GM23248 (cell line): Measurements from ENCODE around the gene R3HDM4. TPM values are rescaled to one million over a fixed set of nuclear protein-coding genes. Genes with fewer than 3 reads are reported as not detected.
A peak's percentile ranks its signal among the peaks of the same experiment; 100 is the strongest.

Experiments
- DNase-seq: peaks from one replicate; pipeline ENCODE4 v3.0.0-alpha.2; 2015
- H2AFZ ChIP-seq: fragments of 200-600 bp; sonication (generic); 2 replicates; pipeline ENCODE4 v1.6.1; 2016; ENCODE audit warnings: antibody characterized with exemption
- H3F3A ChIP-seq: fragments of 200-600 bp; sonication (generic); 2 replicates; pipeline ENCODE4 v1.6.1; 2016; ENCODE audit warnings: mild to moderate bottlenecking, antibody characterized with exemption, mixed run types; ENCODE audit not compliant: insufficient read depth
- H3K27ac ChIP-seq: fragments of 200-600 bp; sonication (generic); 2 replicates; pipeline ENCODE4 v1.5.1; 2016; ENCODE audit warnings: mild to moderate bottlenecking
- H3K27me3 ChIP-seq: fragments of 200-600 bp; sonication (generic); replicated peaks from 2 replicates; pipeline ENCODE4 v1.6.1; 2016; ENCODE audit warnings: mild to moderate bottlenecking; ENCODE audit not compliant: insufficient read depth
- H3K36me3 ChIP-seq: fragments of 200-600 bp; sonication (generic); 2 replicates; pipeline ENCODE4 v1.6.1; 2016; ENCODE audit warnings: low read depth, mild to moderate bottlenecking
- H3K4me1 ChIP-seq: fragments of 200-600 bp; sonication (generic); 2 replicates; pipeline ENCODE4 v1.6.1; 2016; ENCODE audit warnings: mild to moderate bottlenecking; ENCODE audit not compliant: insufficient read depth
- H3K4me2 ChIP-seq: fragments of 200-600 bp; sonication (generic); one replicate; pipeline ENCODE4 v1.6.1; 2016; ENCODE audit warnings: mild to moderate bottlenecking; ENCODE audit not compliant: unreplicated experiment
- H3K4me3 ChIP-seq: fragments of 200-600 bp; sonication (generic); 2 replicates; pipeline ENCODE4 v1.5.1; 2016; ENCODE audit warnings: mild to moderate bottlenecking
- H3K79me2 ChIP-seq: fragments of 200-600 bp; sonication (generic); 2 replicates; pipeline ENCODE4 v1.6.1; 2016; ENCODE audit warnings: mild to moderate bottlenecking; ENCODE audit not compliant: insufficient read depth
- H3K9ac ChIP-seq: fragments of 200-600 bp; sonication (generic); 2 replicates; pipeline ENCODE4 v1.6.1; 2016; ENCODE audit warnings: mild to moderate bottlenecking
- H3K9me2 ChIP-seq: fragments of 200-600 bp; sonication (generic); 2 replicates; pipeline ENCODE4 v1.6.1; 2016; ENCODE audit warnings: mixed run types, mild to moderate bottlenecking, moderate library complexity; ENCODE audit not compliant: insufficient read depth
- H3K9me3 ChIP-seq: fragments of 200-600 bp; sonication (generic); one replicate; pipeline ENCODE4 v1.6.1; 2017; ENCODE audit warnings: low read depth
- H4K20me1 ChIP-seq: fragments of 200-600 bp; sonication (generic); 2 replicates; pipeline ENCODE4 v1.6.0; 2016; ENCODE audit not compliant: insufficient read depth
- EZH2 ChIP-seq: fragments of 200-600 bp; sonication (generic); IDR thresholded peaks from 2 replicates; pipeline ENCODE4 v1.6.1; 2018; ENCODE audit warnings: antibody characterized with exemption, mild to moderate bottlenecking; ENCODE audit not compliant: insufficient read depth, poor library complexity, severe bottlenecking
- WGBS, 2 experiments: methylation state at CpG; one replicate each; pipeline ENCODE4 v1.1.6; 2015 to 2017; ENCODE audit warnings: low lambda C conversion rate in 2 of 2, low coverage in 1 of 2; ENCODE audit errors: missing lambda C conversion rate in 2 of 2; 5-methylcytosine and 5-hydroxymethylcytosine counted together
- in situ Hi-C: fragments of 300-500 bp; cut with MboI; formaldehyde crosslinking; loops from 2 replicates; pipeline ENCODE4 v1.15.0; 2020
- polyA plus RNA-seq: library from polyadenylated mRNA; unstranded; fragments of >200 nt; fragmentation: Nextera tagmentation; extraction: Ambion mirVana; gene quantifications from 2 replicates; pipeline ENCODE4 v1.2.1, GENCODE V29; 2016
- small RNA-seq: library from RNA; depleted of rRNA; stranded (forward); fragments of <200 nt; gene quantifications from one replicate; pipeline ENCODE3, GENCODE V24; 2014; ENCODE audit warnings: low read depth, low replicate concordance
- total RNA-seq: library from RNA; depleted of rRNA; stranded (reverse); fragments of >200 nt; shearing (Covaris generic); gene quantifications from 2 replicates; pipeline ENCODE4 v1.2.3, GENCODE V29; 2014; rRNA removed

R3HDM4 gene
- total and polyA plus RNA-seq, 2 experiments from 2014 or later = 50.9 to 52.7 TPM

DNA sequence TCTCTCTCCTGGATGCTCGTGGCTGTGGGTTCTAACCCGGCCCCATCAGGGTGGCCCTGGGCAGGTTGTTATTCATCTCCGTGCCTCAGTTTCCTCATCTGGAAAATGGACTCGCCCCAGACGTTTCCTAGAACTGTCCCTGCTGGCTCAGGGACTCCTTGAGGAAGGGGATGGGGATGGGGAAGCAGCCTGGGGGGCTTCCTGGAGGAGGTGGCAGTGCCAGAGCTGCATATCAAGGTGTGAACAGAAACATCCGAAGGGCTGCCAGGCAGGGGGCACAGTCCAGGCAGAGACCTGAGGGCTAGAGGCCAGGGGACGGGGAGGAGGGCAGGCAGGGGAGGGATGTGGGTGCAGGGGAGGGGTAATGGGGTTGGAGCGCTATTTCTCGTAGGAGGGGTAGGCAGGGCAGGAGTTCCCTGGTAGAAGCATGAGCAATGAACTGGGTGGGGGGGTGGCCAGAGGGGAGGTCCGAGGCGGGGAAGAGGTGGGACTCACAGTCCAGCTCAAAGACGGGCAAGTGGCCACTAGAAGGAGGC, 64.6 kb downstream of the R3HDM4 start:
- peak; percentile 40 for DNase-seq
- WGBS, 2 experiments = 15 to 29% methylated on average over 7 to 12 of the region's 12 CpGs
- in situ Hi-C loops = no loop called here

More for the DNA sequence above, 64.6 kb downstream of the R3HDM4 start:
- H3K4me3 ChIP-seq = no peak overlapping the region
- no peak overlapping the region for H3K27ac ChIP-seq
- no peak overlapping the region for H3K9ac ChIP-seq
- no peak for TF ChIP-seq EZH2
- H2AFZ ChIP-seq = no peak overlapping the region
- no peaks in the 10 kb centered on the region for H3K36me3 ChIP-seq
- no peaks in the 10 kb centered on the region for H3K79me2 ChIP-seq
- H3K4me1 ChIP-seq = 0 out of 2 replicates have a peak, but pooled peaks cover 4% of the 10 kb centered on the region
- no peak overlapping the region for H3K4me2 ChIP-seq
- no peaks in the 10 kb centered on the region for H4K20me1 ChIP-seq
- H3F3A ChIP-seq = 0 out of 2 replicates have a peak, but pooled peaks cover 3% of the 10 kb centered on the region
- no peaks in the 10 kb centered on the region for H3K9me3 ChIP-seq
- H3K27me3 ChIP-seq = peaks cover 38% of the 10 kb centered on the region
- no peaks in the 10 kb centered on the region for H3K9me2 ChIP-seq

Small RNA genes lying within 50 kb of the gene (small RNA-seq; reads per million reads assigned to genes)
- gene RNU6-9 = not detected

Other genes with a start within 250 kb of the R3HDM4 start
- gene FSTL3, start 236.8 kb downstream of the R3HDM4 start, total RNA-seq = 97.3 and 100 TPM in 2 replicates
- gene FSTL3, start 236.8 kb downstream of the R3HDM4 start, polyA plus RNA-seq = 39.2 and 41.4 TPM in 2 replicates
- gene PRSS57, start 217.8 kb downstream of the R3HDM4 start, total RNA-seq = not detected in 2 replicates
- gene PRSS57, start 217.8 kb downstream of the R3HDM4 start, polyA plus RNA-seq = not detected in 2 replicates
- gene PALM, start 204.3 kb downstream of the R3HDM4 start, total RNA-seq = 2.5 and 2.7 TPM in 2 replicates
- 0.32 and 0.36 TPM in 2 replicates for gene PALM, start 204.3 kb downstream of the R3HDM4 start, polyA plus RNA-seq
- gene MISP, start 162.1 kb downstream of the R3HDM4 start, total RNA-seq = not detected in 2 replicates
- 0.13 TPM in 1 of 2 replicates, not detected in the other for gene MISP, start 162.1 kb downstream of the R3HDM4 start, polyA plus RNA-seq
- gene PTBP1, start 115.8 kb downstream of the R3HDM4 start, total RNA-seq = 175 and 194 TPM in 2 replicates
- 157 and 160 TPM in 2 replicates for gene PTBP1, start 115.8 kb downstream of the R3HDM4 start, polyA plus RNA-seq
- 0.32 TPM in 1 of 2 replicates, not detected in the other for gene PLPPR3, start 91.3 kb downstream of the R3HDM4 start, total RNA-seq
- not detected in 2 replicates for gene PLPPR3, start 91.3 kb downstream of the R3HDM4 start, polyA plus RNA-seq
- gene AZU1, start 85.4 kb downstream of the R3HDM4 start, total RNA-seq = not detected in 2 replicates
- gene AZU1, start 85.4 kb downstream of the R3HDM4 start, polyA plus RNA-seq = not detected in 2 replicates
- not detected in 2 replicates for gene PRTN3, start 72.2 kb downstream of the R3HDM4 start, total RNA-seq
- gene PRTN3, start 72.2 kb downstream of the R3HDM4 start, polyA plus RNA-seq = not detected in 2 replicates
- 1.4 TPM in 1 of 2 replicates, not detected in the other for gene ELANE, start 60.9 kb downstream of the R3HDM4 start, total RNA-seq
- gene ELANE, start 60.9 kb downstream of the R3HDM4 start, polyA plus RNA-seq = 0.20 and 0.34 TPM in 2 replicates
- gene CFD, start 53.6 kb downstream of the R3HDM4 start, total RNA-seq = 3.2 and 5.7 TPM in 2 replicates
- 4.9 and 5.2 TPM in 2 replicates for gene CFD, start 53.6 kb downstream of the R3HDM4 start, polyA plus RNA-seq
- 20.9 and 26.6 TPM in 2 replicates for gene MED16, start 20.0 kb downstream of the R3HDM4 start, total RNA-seq
- gene MED16, start 20.0 kb downstream of the R3HDM4 start, polyA plus RNA-seq = 66.5 and 66.9 TPM in 2 replicates
- not detected in 2 replicates for gene RNU6-9, start 19.7 kb downstream of the R3HDM4 start, total RNA-seq
- not detected in 2 replicates for gene RNU6-9, start 19.7 kb downstream of the R3HDM4 start, polyA plus RNA-seq
- gene KISS1R, start 4.1 kb upstream of the R3HDM4 start, total RNA-seq = not detected in 2 replicates
- gene KISS1R, start 4.1 kb upstream of the R3HDM4 start, polyA plus RNA-seq = not detected in 2 replicates
- gene ARID3A, start 12.8 kb upstream of the R3HDM4 start, total RNA-seq = 6.7 and 8.5 TPM in 2 replicates
- gene ARID3A, start 12.8 kb upstream of the R3HDM4 start, polyA plus RNA-seq = 2.4 and 2.8 TPM in 2 replicates
- 63.5 and 83.4 TPM in 2 replicates for gene WDR18, start 71.1 kb upstream of the R3HDM4 start, total RNA-seq
- 143 and 157 TPM in 2 replicates for gene WDR18, start 71.1 kb upstream of the R3HDM4 start, polyA plus RNA-seq
- gene GRIN3B, start 87.2 kb upstream of the R3HDM4 start, total RNA-seq = 0.25 and 0.54 TPM in 2 replicates
- gene GRIN3B, start 87.2 kb upstream of the R3HDM4 start, polyA plus RNA-seq = not detected in 2 replicates
- 132 and 169 TPM in 2 replicates for gene TMEM259, start 107.9 kb upstream of the R3HDM4 start, total RNA-seq
- gene TMEM259, start 107.9 kb upstream of the R3HDM4 start, polyA plus RNA-seq = 76.7 and 79.7 TPM in 2 replicates
- gene RNU6-2, start 108.3 kb upstream of the R3HDM4 start, total RNA-seq = not detected in 2 replicates
- gene RNU6-2, start 108.3 kb upstream of the R3HDM4 start, polyA plus RNA-seq = not detected in 2 replicates
- 239 and 244 TPM in 2 replicates for gene CNN2, start 113.4 kb upstream of the R3HDM4 start, total RNA-seq
- 400 and 415 TPM in 2 replicates for gene CNN2, start 113.4 kb upstream of the R3HDM4 start, polyA plus RNA-seq
- 1.1 and 2.1 TPM in 2 replicates for gene ABCA7, start 126.9 kb upstream of the R3HDM4 start, total RNA-seq
- 1.7 and 2.6 TPM in 2 replicates for gene ABCA7, start 126.9 kb upstream of the R3HDM4 start, polyA plus RNA-seq
- 1.5 and 6.3 TPM in 2 replicates for gene ARHGAP45, start 153.9 kb upstream of the R3HDM4 start, total RNA-seq
- gene ARHGAP45, start 153.9 kb upstream of the R3HDM4 start, polyA plus RNA-seq = 3.2 and 3.5 TPM in 2 replicates
- 172 and 233 TPM in 2 replicates for gene POLR2E, start 182.2 kb upstream of the R3HDM4 start, total RNA-seq
- gene POLR2E, start 182.2 kb upstream of the R3HDM4 start, polyA plus RNA-seq = 336 and 347 TPM in 2 replicates
- gene GPX4, start 190.8 kb upstream of the R3HDM4 start, total RNA-seq = 298 and 323 TPM in 2 replicates
- 601 and 607 TPM in 2 replicates for gene GPX4, start 190.8 kb upstream of the R3HDM4 start, polyA plus RNA-seq